Globus pallidus (tissue), 1 donor: ENCODE results near the gene PTPRG.
A peak's percentile ranks its signal among the peaks of the same experiment; 100 is the strongest.

ENCODE experiments used
- DNase-seq: peaks from one replicate; pipeline ENCODE4 v3.0.0-alpha.2; 2015; ENCODE audit warnings: low spot score

PTPRG gene

GRCh38 chr3:62119139-62119538, 557.8 kb downstream of the PTPRG start:
- no peak for DNase-seq

DNA sequence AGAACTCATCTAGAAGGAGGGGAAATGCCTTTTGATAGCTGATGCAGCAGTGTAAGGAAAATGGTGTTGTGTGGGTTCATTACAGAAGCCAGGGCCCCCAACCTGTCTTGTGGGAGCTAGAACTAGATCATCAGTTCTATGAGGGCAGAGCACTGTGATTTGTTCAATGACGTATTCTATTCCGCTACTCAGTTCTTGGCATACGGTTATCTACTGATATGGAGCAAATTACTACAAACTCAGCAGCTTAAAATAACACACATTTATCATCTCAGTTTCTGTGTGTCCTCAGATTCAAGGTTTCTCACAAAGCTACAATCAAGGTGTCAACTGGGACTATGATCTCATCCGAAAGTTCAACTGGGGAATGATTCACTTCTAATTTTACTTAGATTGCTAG, 561.4 kb downstream of the PTPRG start:
- no peak for DNase-seq

- no peak for DNase-seq
These were observed 564.0 kb downstream of the PTPRG start for GRCh38 chr3:62125380-62125779.

DNA sequence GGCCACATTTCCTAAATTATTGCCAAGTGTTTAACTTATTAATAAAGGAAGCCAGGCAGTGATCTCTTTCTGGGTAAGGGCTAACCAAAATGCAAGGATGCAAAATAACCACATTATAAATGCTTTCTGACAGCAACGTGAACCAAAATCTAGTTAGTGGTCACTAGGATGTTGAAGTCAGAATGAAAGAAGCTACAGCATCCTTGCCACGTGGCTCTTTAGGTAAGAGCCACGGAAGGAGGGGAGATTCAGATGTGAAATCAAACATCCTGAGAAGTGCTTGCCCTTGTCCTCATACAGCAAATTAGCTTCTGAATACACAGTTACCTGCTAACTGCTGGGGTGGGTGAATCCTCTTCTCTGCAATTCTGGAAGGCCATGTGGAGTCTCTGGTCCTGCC, 565.7 kb downstream of the PTPRG start:
- DNase-seq = no peak

- no peak for DNase-seq
These were observed 566.7 kb downstream of the PTPRG start for GRCh38 chr3:62128051-62128450.

- no peak for DNase-seq
These were observed 567.3 kb downstream of the PTPRG start for GRCh38 chr3:62128681-62129080.

GRCh38 chr3:62131050-62131449, 569.7 kb downstream of the PTPRG start:
- DNase-seq = no peak

DNA sequence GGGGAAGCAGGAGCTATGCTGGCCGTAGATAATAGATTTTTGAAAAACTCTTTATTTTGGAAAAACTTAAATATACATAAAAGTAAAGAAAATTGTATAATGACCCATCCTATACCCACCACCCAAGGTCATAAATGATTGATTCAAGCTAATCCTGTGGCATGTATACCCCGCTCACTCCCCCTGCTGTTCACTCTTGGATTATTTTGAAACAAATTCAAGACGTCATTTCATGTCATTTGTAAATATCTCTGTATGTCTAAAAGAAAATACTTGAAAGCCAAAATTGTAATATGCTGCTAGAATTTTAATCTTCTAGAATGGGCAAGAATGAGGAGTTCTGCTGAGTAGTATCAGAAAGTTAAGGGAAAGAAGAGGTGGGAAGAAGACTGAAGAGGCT, 570.2 kb downstream of the PTPRG start:
- DNase-seq = no peak

DNA sequence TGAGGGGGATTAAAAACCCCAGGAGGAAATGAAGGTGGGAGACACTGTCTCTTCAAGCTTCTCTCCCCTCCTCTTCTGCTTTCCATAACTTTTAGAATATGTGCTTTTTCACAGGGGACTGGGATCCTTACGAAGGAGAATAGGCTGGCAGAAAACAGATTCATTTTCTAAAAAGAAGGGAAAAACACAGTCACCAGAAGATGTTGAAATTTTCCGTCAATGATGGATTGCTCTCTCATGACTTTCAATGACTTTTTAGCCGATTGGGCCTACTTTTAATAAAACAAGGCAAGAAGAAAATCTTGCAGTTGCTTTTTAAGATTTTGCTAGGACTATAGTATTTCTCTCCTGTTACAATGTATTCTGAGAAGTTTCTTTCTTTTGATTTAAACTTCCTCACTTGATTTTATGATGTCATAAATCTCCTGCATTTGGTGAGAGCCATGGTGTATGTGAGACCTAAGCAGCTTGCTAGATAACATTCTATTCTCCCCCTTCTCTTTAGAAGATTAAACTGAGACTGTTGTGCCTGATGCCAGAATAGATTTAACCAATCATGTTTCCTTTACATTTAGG, 570.7 kb downstream of the PTPRG start:
- no peak for DNase-seq

DNA sequence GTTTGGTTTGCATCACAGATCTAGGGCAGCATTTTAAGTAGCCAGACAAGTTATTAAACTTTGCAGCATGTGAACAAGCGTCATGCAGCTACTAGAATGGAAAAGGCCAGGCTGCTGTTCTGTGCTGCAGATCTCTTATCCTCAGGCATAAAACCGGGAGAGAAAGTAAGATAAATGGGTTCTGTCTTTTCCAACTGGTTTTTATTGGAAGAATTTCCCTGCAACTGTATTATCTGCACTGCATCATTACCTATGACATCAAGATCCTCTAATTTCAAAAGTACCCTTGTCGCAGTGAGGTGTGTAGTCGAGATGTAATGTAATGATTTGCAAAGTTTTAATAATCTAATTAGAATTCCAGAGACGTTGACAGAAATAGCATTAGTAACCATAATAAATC, 571.6 kb downstream of the PTPRG start:
- no peak for DNase-seq

DNA sequence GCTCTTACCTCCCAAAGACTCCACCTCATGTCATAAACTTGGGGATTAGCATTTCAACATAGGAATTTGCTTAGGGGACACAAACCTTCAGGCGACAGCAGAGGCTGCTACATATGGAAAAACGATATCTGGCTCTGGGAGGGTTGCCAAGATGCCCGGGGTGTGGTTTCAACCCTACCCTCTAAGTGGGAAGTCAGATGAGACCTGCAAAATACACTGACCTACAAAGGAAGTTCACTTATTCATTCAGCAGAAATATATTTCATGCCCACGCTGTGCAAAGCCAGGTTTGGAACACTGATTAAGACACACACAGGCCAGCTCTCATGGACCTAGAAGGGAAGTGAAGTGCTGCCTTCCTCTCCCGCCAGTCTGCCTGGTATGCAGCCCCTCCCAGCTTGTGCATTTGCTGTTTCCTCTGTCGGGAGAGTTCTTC, 572.7 kb downstream of the PTPRG start:
- DNase-seq = no peak

DNA sequence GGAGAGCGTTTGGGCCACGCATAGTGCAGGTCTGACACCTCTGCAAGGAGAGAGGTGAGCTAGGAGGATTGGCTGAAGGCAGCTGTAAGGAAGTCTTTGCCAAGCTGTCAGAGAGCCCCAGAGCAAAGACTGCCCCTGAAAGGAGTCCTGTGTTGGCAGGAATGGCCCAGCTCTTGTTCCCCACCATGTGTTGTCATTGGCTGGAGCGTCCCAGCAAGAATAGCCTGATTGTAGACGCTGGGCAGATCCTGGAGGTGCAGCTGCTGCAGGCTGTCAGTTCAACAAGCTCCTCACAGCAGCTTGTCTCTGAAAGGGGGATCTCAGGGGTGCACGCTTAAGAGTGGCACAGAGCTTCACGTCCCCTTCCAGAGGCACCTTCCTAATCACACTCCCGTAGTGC, 574.4 kb downstream of the PTPRG start:
- peak; percentile 9 for DNase-seq

- DNase-seq = no peak
These were observed 578.6 kb downstream of the PTPRG start for GRCh38 chr3:62139957-62140356.

GRCh38 chr3:62142331-62143085, 581.1 kb downstream of the PTPRG start:
- DNase-seq = no peak

- no peak for DNase-seq
These were observed 582.6 kb downstream of the PTPRG start for GRCh38 chr3:62143843-62144450.

- no peak for DNase-seq
These were observed 583.1 kb downstream of the PTPRG start for GRCh38 chr3:62144482-62144881.

- no peak for DNase-seq
These were observed 583.9 kb downstream of the PTPRG start for GRCh38 chr3:62145086-62145757.

DNA sequence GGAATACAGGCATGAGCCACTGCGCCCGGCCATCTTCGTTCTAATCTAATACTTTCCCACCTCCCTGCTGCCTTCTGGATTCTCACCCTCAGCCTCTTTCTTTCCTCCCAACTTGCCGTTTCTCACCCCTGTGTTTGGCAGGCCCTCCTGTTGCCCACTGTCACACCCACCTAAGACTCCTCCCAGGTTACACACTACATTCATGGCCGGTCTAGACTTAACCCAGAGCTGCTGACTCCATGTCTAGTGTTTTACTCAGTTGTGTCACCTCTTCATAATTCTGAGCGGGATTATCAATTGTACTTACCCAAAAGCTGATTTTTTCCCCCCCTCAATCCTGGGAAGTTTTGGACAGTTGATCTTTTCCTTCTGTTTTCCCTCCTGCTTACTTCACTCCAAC, 588.2 kb downstream of the PTPRG start:
- no peak for DNase-seq

DNA sequence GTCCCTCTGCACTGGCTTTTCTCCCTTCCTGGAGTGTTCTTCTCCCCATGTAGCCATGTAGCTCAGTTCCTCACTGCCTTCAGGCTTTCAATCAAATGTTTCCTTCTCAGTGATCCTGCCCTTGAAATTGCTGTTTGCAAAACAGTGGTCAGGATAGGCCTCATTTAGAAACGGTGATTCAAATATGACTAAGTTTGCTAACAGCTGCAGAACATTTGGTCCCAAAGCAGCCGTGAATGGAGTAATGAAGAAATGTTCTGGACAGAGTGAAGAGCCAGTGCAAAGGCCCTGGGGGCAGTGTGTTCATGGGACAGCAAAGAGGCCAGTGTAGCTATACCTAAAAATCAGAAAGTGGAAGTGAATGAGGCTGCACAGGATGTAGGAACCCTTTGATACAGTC, 588.6 kb downstream of the PTPRG start:
- no peak for DNase-seq

GRCh38 chr3:62151591-62151990, 590.2 kb downstream of the PTPRG start:
- no peak for DNase-seq

- no peak for DNase-seq
These were observed 591.9 kb downstream of the PTPRG start for GRCh38 chr3:62153231-62153630.

GRCh38 chr3:62154457-62155148, 593.2 kb downstream of the PTPRG start:
- DNase-seq = no peak
